MM.1S (cell line): ENCODE data around the gene C6orf136.

ENCODE experiments used
- CTCF ChIP-seq: fragments of 300-600 bp; sonication (generic); IDR thresholded peaks from 2 replicates; pipeline ENCODE4 v1.5.1; 2016; ENCODE audit warnings: antibody characterized with exemption, low read length, mixed read lengths
- EZH2 ChIP-seq: fragments of 300-600 bp; sonication (generic); optimal IDR thresholded peaks from 2 replicates; pipeline ENCODE3; 2017; ENCODE audit warnings: low read depth, mild to moderate bottlenecking, antibody characterized with exemption, low read length, mixed read lengths

- TF ChIP-seq CTCF (no peak), EZH2 (no peak)
These were observed 35.1 kb upstream of the C6orf136 start for GRCh38 chr6:30611856-30612194.
